HTERT RPE-1 (cell line): ENCODE results near the gene NPAS2.

Experiments used
- in situ Hi-C: fragments of 300-500 bp; cut with MboI; formaldehyde crosslinking; loops from 4 replicates; pipeline ENCODE4 v1.14.3; 2020; ENCODE audit warnings: low sequenced_read_pairs

The NPAS2 gene

GRCh38 chr2:100793982-100794381, 26.0 kb upstream of the NPAS2 start:
- in situ Hi-C loops = no loop called here

GRCh38 chr2:100796499-100797100, 23.3 kb upstream of the NPAS2 start:
- in situ Hi-C loops = no loop called here

- in situ Hi-C loops = no loop called here
Measured at GRCh38 chr2:100799686-100800085, 20.3 kb upstream of the NPAS2 start.

- in situ Hi-C loops = no loop called here
Measured at GRCh38 chr2:100800915-100801314, 19.0 kb upstream of the NPAS2 start.

- in situ Hi-C loops = no loop called here
Measured at GRCh38 chr2:100801402-100801801, 18.5 kb upstream of the NPAS2 start.

- in situ Hi-C loops = no loop called here
Measured at GRCh38 chr2:100802066-100802465, 17.9 kb upstream of the NPAS2 start.

GRCh38 chr2:100803334-100803733, 16.6 kb upstream of the NPAS2 start:
- in situ Hi-C loops = no loop called here

- in situ Hi-C loops = no loop called here
Measured at GRCh38 chr2:100806550-100806949, 13.4 kb upstream of the NPAS2 start.

GRCh38 chr2:100807707-100808106, 12.2 kb upstream of the NPAS2 start:
- in situ Hi-C loops = no loop called here

GRCh38 chr2:100808582-100808981, 11.4 kb upstream of the NPAS2 start:
- in situ Hi-C loops = no loop called here

GRCh38 chr2:100809506-100809905, 10.4 kb upstream of the NPAS2 start:
- in situ Hi-C loops = no loop called here

GRCh38 chr2:100810603-100811145, 9.3 kb upstream of the NPAS2 start:
- in situ Hi-C loops = no loop called here

GRCh38 chr2:100812116-100812515, 7.8 kb upstream of the NPAS2 start:
- in situ Hi-C loops = no loop called here

- in situ Hi-C loops = no loop called here
Measured at GRCh38 chr2:100812573-100812972, 7.4 kb upstream of the NPAS2 start.

- in situ Hi-C loops = no loop called here
Measured at GRCh38 chr2:100813527-100813926, 6.4 kb upstream of the NPAS2 start.

- in situ Hi-C loops = no loop called here
Measured at GRCh38 chr2:100814043-100814442, 5.9 kb upstream of the NPAS2 start.

GRCh38 chr2:100814453-100814852, 5.5 kb upstream of the NPAS2 start:
- in situ Hi-C loops = no loop called here

GRCh38 chr2:100817388-100817985, 2.5 kb upstream of the NPAS2 start:
- in situ Hi-C loops = no loop called here

- in situ Hi-C loops = no loop called here
Measured at GRCh38 chr2:100818003-100818605, 1.8 kb upstream of the NPAS2 start.

GRCh38 chr2:100818606-100819369, 1.2 kb upstream of the NPAS2 start:
- in situ Hi-C loops = no loop called here

- in situ Hi-C loops = no loop called here
Measured at GRCh38 chr2:100820273-100820522, 259 bp downstream of the NPAS2 start.
